Large intestine (tissue), 3 donors: Measurements from ENCODE around the gene SLAMF9. TPM values are rescaled to one million over a fixed set of nuclear protein-coding genes. Genes with fewer than 3 reads are reported as not detected.

ENCODE experiments used
- DNase-seq, 2 donors: peaks; one replicate each; pipeline versions ENCODE4 v3.0.0 to v3.0.0-alpha.2; 2013
- H3K27ac ChIP-seq: one replicate; pipeline ENCODE4 v1.5.1; 2013; ENCODE audit warnings: low read length
- H3K27me3 ChIP-seq: 2 replicates; pipeline ENCODE4 v1.6.1; 2013; ENCODE audit warnings: low read length; ENCODE audit not compliant: control insufficient read depth, insufficient read depth
- H3K36me3 ChIP-seq: 2 replicates; pipeline ENCODE4 v1.6.1; 2013; ENCODE audit warnings: low read length; ENCODE audit not compliant: control insufficient read depth, insufficient read depth
- H3K4me1 ChIP-seq: one replicate; pipeline ENCODE4 v1.6.1; 2013; ENCODE audit warnings: low read length; ENCODE audit not compliant: control insufficient read depth, insufficient read depth
- H3K4me3 ChIP-seq: one replicate; pipeline ENCODE4 v1.5.1; 2013; ENCODE audit warnings: low read length
- H3K9me3 ChIP-seq: one replicate; pipeline ENCODE4 v1.6.1; 2013; ENCODE audit warnings: mild to moderate bottlenecking, low read depth, low read length, moderate library complexity; ENCODE audit not compliant: control insufficient read depth
- WGBS: methylation state at CpG from one replicate; pipeline ENCODE4 v1.1.5; 2013; ENCODE audit warnings: low lambda C conversion rate; ENCODE audit not compliant: insufficient coverage; 5-methylcytosine and 5-hydroxymethylcytosine counted together
- polyA plus RNA-seq: library from polyadenylated mRNA; unstranded; fragments of 120-200 nt; gene quantifications from one replicate; pipeline ENCODE4 v1.2.1, GENCODE V29; 2013

Gene SLAMF9
- polyA plus RNA-seq, 1 donor: 0.33 TPM

DNA sequence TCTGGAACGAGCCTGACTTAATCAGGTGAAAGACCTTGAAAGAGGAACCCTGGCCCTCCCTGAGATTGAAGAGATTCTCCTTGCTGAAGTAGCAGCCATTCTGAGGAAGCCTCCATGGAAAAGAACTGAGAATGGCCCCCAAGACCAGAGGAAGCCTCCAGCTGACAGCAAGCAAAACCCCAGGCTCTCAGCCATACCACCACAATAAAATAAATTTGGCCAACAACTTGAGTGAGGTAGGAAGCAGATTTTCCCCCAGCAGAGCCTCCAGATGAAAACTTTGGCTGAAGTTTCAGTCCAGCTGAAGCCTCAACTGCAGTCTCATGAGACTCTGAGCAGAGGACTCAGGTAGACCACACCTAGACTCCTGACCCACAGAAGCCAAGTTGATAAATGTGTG is 34.0 kb upstream of the SLAMF9 start:
- H3K9me3 ChIP-seq: peaks cover 6% of the 10 kb centered on the region
- no peak overlapping the region for H3K4me3 ChIP-seq
- no CpG with 5 or more reads among the region's 1 CpG for WGBS
- DNase-seq: no peak
- no peaks in the 10 kb centered on the region for H3K36me3 ChIP-seq
- no peaks in the 10 kb centered on the region for H3K27me3 ChIP-seq
- no peak overlapping the region for H3K27ac ChIP-seq
- peaks cover 5% of the 10 kb centered on the region for H3K4me1 ChIP-seq

DNA sequence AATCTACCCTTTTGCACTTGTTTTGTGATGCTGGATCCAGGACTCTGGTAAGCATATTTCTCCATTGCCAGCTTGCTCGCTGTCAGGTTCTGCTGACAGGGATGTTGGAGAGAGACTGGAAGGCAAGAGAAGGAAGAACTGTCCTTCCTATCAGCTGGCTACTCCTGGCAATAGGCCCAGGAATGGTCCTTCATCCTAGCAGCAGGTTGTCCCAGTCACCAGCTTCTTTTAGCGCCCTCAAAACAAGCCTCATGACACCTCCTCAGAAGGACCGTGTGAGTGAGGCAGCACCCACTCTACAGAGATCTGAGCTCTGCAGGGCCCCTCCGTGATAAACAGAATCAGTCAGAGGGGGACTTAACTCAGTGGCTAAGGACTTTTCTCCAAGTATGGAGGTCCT is 33.1 kb upstream of the SLAMF9 start:
- no peak overlapping the region for H3K27ac ChIP-seq
- WGBS: no CpG with 5 or more reads among the region's 4 CpGs
- peaks cover 2% of the 10 kb centered on the region for H3K4me1 ChIP-seq
- H3K4me3 ChIP-seq: no peak overlapping the region
- H3K36me3 ChIP-seq: no peaks in the 10 kb centered on the region
- DNase-seq: no peak
- peaks cover 6% of the 10 kb centered on the region for H3K9me3 ChIP-seq
- no peaks in the 10 kb centered on the region for H3K27me3 ChIP-seq

GRCh38 chr1:159986531-159986930 is 32.5 kb upstream of the SLAMF9 start:
- Histone ChIP-seq H3K9me3 (peaks cover 6% of the 10 kb centered on the region), H3K4me3 (no peak overlapping the region), H3K27me3 (no peaks in the 10 kb centered on the region), H3K4me1 (no peaks in the 10 kb centered on the region), H3K36me3 (no peaks in the 10 kb centered on the region), H3K27ac (no peak overlapping the region)
- 33% methylated on average over 1 of the region's 1 CpG for WGBS
- DNase-seq: no peak

GRCh38 chr1:159986093-159986492 is 32.1 kb upstream of the SLAMF9 start:
- no peak overlapping the region for H3K4me3 ChIP-seq
- no peak for DNase-seq
- H3K4me1 ChIP-seq: no peaks in the 10 kb centered on the region
- H3K27ac ChIP-seq: no peak overlapping the region
- WGBS: 100% methylated on average over 1 of the region's 2 CpGs
- H3K36me3 ChIP-seq: no peaks in the 10 kb centered on the region
- peaks cover 6% of the 10 kb centered on the region for H3K9me3 ChIP-seq
- H3K27me3 ChIP-seq: no peaks in the 10 kb centered on the region

GRCh38 chr1:159985473-159985872 is 31.4 kb upstream of the SLAMF9 start:
- H3K4me3 ChIP-seq: no peak overlapping the region
- no peaks in the 10 kb centered on the region for H3K27me3 ChIP-seq
- no peaks in the 10 kb centered on the region for H3K4me1 ChIP-seq
- no CpG with 5 or more reads among the region's 6 CpGs for whole genome bisulfite sequencing
- H3K36me3 ChIP-seq: no peaks in the 10 kb centered on the region
- no peak for DNase-seq
- H3K9me3 ChIP-seq: peaks cover 6% of the 10 kb centered on the region
- no peak overlapping the region for H3K27ac ChIP-seq

GRCh38 chr1:159983681-159984080 is 29.6 kb upstream of the SLAMF9 start:
- DNase-seq: no peak
- H3K9me3 ChIP-seq: peaks cover 6% of the 10 kb centered on the region
- H3K36me3 ChIP-seq: no peaks in the 10 kb centered on the region
- 80% methylated on average over 1 of the region's 5 CpGs for WGBS
- no peak overlapping the region for H3K27ac ChIP-seq
- H3K27me3 ChIP-seq: no peaks in the 10 kb centered on the region
- H3K4me1 ChIP-seq: no peaks in the 10 kb centered on the region
- H3K4me3 ChIP-seq: no peak overlapping the region

- Histone ChIP-seq H3K4me3 (no peak overlapping the region), H3K27me3 (no peaks in the 10 kb centered on the region), H3K4me1 (no peaks in the 10 kb centered on the region), H3K36me3 (no peaks in the 10 kb centered on the region), H3K27ac (no peak overlapping the region), H3K9me3 (peaks cover 6% of the 10 kb centered on the region)
- 83% methylated on average over 2 of the region's 6 CpGs for WGBS
- no peak for DNase-seq
These were observed 28.2 kb upstream of the SLAMF9 start for GRCh38 chr1:159982280-159982679.

DNA sequence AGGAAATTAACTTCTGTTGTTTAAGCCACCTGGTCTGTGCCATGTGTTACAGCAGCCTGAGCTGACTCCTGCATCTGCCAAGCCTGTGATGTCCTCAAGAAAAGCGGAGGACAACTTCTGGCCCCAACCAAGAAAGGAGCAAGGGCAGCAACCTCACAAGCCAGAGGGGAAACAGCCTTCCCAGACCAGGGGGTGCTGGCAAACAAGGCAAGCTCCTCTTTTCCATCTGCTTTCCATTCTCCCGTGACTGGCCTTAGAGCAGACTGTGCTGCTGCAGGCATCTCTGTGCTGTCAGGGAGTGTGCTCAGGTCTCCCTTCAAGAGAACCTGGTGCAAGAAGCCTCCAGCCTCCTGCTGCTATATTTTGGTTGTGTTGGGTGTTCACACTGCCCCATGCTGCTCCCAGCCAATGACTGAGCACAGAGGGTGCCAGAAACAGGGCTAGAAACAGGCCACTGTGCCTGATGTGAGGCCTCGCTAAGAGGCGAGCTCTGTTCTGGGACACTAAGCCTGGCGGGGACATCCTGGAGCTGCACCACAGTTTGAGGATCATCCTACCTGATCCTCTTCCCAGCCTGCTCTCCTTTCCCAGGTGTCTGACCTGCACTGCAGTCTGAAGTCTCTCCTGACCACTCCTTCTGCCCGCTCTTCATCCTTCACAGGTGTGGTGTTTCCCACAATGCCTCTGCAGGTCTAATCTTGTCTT is 27.5 kb upstream of the SLAMF9 start:
- H3K4me3 ChIP-seq: no peak overlapping the region
- no peak overlapping the region for H3K27ac ChIP-seq
- H3K36me3 ChIP-seq: no peaks in the 10 kb centered on the region
- peaks cover 4% of the 10 kb centered on the region for H3K9me3 ChIP-seq
- H3K27me3 ChIP-seq: no peaks in the 10 kb centered on the region
- no peaks in the 10 kb centered on the region for H3K4me1 ChIP-seq
- 100% methylated on average over 1 of the region's 6 CpGs for WGBS
- no peak for DNase-seq

GRCh38 chr1:159980786-159981185 is 26.7 kb upstream of the SLAMF9 start:
- DNase-seq: no peak
- Histone ChIP-seq H3K4me3 (no peak overlapping the region), H3K27ac (no peak overlapping the region), H3K27me3 (no peaks in the 10 kb centered on the region), H3K36me3 (no peaks in the 10 kb centered on the region), H3K4me1 (no peaks in the 10 kb centered on the region), H3K9me3 (no peaks in the 10 kb centered on the region)
- WGBS: no CpG with 5 or more reads among the region's 7 CpGs

- WGBS: no CpG with 5 or more reads among the region's 6 CpGs
- no peak overlapping the region for H3K27ac ChIP-seq
- no peaks in the 10 kb centered on the region for H3K4me1 ChIP-seq
- no peaks in the 10 kb centered on the region for H3K36me3 ChIP-seq
- H3K4me3 ChIP-seq: no peak overlapping the region
- DNase-seq: no peak
- H3K27me3 ChIP-seq: no peaks in the 10 kb centered on the region
- no peaks in the 10 kb centered on the region for H3K9me3 ChIP-seq
These were observed 26.0 kb upstream of the SLAMF9 start for GRCh38 chr1:159980076-159980475.

DNA sequence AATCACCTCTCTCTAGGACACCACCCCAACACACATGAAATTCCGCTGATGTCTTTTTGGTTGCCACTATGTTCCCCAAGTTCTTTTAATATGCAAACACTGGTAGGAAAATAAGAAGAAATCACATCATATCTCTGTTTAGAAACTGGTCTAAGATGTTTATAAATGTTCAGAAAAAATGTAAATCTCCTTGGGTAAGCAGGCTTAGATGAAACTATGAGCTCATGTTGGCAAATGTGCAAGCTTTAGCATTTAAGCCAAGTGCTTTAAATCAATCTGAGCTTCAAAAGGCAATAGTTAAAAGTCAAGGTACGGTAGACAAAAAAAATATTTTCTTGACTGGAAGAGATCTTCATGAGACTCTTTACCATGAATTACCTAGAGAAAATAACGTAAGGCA is 25.2 kb upstream of the SLAMF9 start:
- WGBS: 89% methylated on average over 2 of the region's 3 CpGs
- Histone ChIP-seq H3K9me3 (no peaks in the 10 kb centered on the region), H3K27me3 (no peaks in the 10 kb centered on the region), H3K4me3 (no peak overlapping the region), H3K36me3 (no peaks in the 10 kb centered on the region), H3K27ac (no peak overlapping the region), H3K4me1 (no peaks in the 10 kb centered on the region)
- no peak for DNase-seq
